Hematopoietic multipotent progenitor cell treated with erythropoietin and hydrocortisone succinate and interleukin-3 and kit ligand, for 15 days (in vitro differentiated cells): ENCODE data around the gene C16orf95.
A peak's percentile ranks its signal among the peaks of the same experiment; 100 is the strongest.
"Not testable (repeated sequence)": the region's sequence is repeated elsewhere in the genome, so short reads cannot be mapped to it uniquely, and the experiment has no call there.

Experiments used
- DNase-seq: peaks from one replicate; pipeline ENCODE4 v3.0.0-alpha.2; 2015; ENCODE audit warnings: low spot score

C16orf95 gene

GRCh38 chr16:87316923-87317749 is at the start of gene C16orf95:
Gene C16orf95 (minus strand): TSS chr16:87317392. CDS start chr16:87317242, 150 bp downstream.
- peak; percentile 96 for DNase-seq

DNA sequence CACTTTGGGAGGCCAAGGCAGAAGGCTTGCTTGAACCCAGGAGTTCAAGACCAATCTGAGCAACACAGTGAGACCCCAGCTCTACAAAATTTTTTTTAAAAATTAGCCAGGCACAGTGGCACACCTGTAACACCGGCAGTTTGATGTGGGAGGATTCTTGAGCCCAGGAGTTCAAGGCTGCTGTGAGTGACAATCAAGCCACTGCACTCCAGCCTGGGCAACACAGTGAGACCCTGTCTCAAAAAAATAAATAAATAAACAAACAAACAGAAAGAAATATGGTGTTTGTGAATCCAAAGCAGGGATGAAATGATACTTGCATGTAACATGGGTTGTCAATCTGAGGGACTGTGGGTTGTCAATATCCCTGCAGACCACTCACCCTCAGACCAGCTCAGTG is 49.7 kb upstream of the C16orf95 start:
- DNase-seq = no peak

- DNase-seq = no peak
These were observed 49.1 kb upstream of the C16orf95 start for GRCh38 chr16:87366288-87366687.

GRCh38 chr16:87365021-87365713 is 48.0 kb upstream of the C16orf95 start:
- DNase-seq = no peak

DNA sequence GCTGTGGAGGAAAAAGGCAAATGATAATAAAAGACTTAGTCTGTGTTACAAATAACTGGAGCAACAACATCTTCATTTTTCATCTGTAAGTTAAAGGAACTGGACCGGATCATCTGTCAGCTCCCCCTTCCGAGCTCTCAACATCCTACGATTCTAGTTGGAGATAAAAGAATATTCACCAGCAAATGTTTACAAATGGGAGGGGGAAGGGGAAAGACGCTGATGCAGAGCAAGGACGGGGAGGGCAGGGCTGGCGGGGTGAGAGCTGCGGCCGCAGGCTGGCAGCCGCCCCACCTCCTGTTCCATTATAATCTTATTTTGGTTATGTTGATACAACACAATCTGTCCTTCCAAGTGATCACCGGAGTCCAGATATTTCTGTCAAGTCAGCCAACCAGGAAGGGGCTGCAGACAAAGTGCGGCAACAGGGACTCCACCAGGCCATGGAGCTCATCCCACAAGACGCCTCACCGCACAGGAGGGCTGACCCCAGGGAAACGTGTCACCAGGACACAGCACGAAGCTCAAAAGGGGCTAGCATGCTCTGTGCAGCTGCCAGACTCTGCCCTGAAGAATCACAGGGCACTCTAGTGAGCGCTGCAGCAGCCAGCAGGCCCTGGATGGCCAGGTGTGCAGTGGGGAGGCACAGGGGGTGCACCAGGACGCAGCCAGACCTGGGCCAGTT is 46.7 kb upstream of the C16orf95 start:
- DNase-seq = no peak

DNA sequence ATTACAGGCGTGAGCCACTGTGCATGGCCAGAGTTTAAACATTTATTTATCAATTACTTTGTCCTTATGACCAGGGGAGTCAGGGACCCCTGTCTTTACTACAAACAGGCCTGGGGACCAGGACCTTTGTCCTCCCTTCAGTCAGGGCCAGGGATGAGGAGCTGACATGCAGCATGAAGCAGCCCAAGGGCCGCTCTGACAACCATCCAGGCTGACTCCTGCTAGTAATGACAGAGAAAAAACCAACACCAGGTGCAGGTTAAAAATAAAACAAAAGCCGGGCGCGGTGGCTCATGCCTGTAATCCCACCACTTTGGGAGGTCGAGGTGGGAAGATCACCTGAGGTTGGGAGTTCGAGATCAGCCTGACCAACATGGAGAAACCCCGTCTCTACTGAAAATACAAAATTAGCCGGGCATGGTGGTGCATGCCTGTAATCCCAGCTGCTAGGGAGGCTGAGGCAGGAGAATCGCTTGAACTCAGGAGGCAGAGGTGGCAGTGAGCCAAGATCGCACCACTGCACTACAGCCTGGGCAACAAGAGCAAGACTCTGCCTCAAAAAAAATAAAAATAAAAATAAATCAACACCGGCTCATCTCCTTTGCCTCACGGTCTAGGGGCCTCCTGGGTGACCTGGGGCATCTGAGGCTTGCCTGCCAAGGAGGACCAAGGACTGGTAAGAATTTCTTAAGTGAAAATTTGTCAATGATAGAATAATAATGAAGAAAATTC is 45.8 kb upstream of the C16orf95 start:
- DNase-seq = not testable (repeated sequence)

DNA sequence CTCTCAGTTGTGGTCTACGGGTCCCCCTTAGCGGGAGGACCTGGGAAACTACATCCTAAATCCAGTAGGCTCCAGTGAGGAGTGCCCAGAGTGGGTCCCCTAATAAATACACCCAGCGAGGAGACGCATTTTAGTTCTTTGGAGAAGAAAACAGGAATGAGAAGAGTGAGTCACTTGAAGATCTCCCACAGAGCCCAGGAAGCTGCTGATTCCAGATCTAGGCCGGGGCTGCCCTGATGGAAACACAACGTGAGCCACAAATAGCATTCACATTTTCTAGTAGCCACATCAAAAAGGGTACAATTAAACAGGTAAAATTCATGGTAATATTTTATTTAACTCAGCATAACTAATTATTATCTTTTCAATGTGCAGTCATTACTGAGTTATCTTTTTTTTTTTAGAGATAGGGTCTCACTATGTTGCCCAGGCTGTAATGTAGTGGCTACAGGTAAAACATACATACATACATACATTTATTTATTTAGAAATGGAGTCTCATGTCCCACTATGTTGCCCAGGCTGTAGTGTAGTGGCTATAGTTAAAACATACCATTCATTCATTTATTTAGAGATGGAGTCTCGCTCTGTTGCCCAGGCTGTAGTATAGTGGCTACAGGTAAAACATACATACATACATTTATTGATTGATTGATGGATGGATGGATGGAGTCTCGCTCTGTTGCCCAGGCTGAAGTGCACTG is 44.9 kb upstream of the C16orf95 start:
- no peak for DNase-seq

DNA sequence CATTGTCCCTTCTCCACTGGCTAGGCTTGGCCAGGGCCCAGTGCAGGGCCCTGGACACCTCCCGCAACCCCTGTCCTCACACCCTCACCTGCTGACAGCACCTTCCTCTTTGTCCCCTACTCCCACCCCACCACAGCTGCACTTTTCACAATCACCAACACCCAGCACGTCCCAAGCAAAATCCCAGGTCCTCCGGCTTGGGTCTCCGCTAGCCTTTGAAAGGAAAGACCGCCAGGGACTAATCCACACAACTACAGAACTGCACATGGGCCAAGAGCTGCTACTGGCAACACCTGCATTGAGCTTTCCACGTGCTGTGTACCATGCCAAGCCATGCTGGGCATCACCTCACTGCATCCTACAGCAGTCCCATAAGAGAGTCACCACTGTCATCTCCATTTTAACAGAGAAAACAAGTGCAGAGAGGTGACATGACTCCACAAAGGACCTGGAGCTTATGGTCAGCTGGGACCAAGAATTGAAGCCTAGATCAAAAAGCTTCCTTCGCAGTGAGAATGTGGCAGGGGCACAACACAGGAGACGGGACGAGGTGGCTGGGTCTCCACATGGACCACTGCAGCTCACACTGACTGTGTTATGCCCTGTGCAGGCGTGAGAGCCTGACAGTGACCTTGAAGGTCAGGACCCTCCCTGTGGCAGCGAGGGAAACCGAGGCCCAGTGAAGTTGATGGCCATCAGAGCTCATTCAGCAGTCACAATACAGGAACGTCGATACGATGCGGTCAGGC is 43.8 kb upstream of the C16orf95 start:
- no peak for DNase-seq

DNA sequence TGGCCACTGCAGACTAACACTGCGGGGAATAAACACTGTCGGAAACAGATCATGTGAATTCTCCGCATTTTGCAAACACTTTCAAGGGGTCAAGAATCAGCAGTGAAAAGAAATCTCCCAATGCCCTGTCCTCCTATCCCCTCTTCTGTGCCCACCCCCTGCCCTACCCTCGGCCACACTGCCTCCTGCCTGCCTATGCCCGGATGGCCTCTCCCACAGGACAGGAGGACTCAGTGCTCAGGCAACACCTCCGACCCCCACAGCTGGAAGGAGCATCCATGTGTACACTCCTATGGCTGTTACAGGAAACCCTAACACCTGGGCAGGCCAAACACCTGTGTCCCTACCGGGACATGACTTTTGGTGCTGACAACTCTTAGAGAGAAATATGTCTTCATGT is 41.9 kb upstream of the C16orf95 start:
- no peak for DNase-seq

DNA sequence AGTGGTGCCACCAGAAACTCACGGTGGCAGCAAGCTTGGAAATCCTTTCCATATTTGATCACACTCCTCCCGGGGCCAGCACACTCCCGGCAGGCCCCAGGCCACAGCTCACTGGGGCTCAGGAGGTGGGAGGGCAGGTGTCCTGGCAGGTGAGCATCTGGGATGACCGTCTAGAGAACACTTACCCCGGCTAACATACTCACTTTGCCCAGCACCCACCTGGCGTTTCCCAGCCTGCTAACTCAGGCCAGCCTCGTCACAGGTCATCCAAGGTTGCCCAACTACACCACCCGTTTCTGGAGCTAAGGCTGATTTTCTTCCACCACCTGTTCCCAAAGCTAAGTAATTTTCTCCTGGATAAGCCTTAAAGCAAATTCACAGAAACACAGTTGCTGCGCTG is 41.5 kb upstream of the C16orf95 start:
- no peak for DNase-seq

DNA sequence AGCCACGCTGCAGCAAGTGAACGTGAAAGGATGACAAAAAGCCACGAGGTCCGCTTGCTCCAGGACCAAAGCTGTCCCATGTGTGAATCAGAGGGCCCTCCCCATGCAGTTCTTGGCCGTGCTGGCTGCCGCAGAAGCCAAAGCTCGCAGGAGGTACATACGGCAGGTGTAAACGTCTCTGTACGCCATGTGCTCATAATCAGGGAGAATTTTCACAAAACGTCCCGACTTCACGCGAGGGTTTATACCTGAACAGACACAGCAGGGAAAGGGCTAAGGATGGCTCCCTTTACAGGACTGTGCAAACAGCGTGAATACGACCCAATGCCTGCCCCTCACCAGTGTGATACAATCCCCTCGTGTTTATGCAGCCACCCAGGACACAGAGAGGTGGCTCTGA is 41.1 kb upstream of the C16orf95 start:
- no peak for DNase-seq

- no peak for DNase-seq
These were observed 39.3 kb upstream of the C16orf95 start for GRCh38 chr16:87356491-87356853.

- no peak for DNase-seq
These were observed 36.4 kb upstream of the C16orf95 start for GRCh38 chr16:87353613-87354012.

GRCh38 chr16:87352818-87353217 is 35.6 kb upstream of the C16orf95 start:
- DNase-seq = no peak

GRCh38 chr16:87351320-87351698 is 34.1 kb upstream of the C16orf95 start:
- DNase-seq = no peak

DNA sequence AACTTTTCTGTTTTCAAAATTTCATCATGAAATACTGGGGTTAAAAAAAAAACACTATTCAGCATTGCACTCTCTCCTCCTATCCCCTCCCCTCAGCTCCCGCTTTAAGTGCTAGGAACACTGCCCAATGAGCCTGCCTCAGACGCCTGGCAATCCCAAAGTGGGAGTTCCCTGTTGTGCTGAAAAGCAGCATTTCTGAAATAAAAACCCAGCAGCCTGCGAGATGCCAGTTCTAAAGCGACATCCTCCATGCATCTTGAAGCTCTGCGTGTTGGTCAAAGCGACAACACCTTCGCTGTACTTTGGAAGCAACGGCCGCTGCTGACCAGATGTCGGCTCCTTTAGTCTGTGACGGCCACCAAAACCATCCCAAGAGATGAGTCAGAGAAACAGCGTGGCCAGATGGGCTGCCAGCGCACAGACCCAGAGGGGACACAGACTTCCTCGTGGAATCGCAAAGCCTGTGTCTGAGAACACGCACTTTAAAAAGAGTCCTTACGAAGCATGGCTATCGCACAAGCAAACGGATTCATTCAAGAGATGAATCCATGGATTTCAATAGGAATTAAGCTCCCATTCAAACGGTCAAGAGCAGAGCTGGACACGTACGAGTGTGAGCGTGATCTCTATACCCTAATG is 33.6 kb upstream of the C16orf95 start:
- no peak for DNase-seq

DNA sequence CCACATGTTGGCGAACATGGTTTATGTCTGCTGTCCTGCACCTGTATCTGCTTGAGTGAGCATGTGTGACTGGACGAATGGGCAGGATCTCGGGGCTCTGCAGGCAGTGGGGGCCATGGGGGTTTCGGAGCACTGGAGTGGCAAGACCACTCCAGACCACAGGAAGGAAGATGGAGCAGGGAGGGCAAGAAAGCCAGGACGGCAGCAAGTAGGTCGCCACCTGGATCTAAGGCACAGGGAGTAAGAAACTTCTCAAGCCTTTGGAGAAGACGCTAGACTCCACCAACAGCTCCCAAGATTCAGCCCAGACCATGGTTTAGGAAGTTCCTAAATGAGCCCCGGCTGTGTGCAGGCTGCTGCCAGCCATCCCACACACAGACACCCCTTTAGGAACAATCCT is 32.8 kb upstream of the C16orf95 start:
- no peak for DNase-seq

- no peak for DNase-seq
These were observed 31.5 kb upstream of the C16orf95 start for GRCh38 chr16:87348616-87349157.

GRCh38 chr16:87347932-87348615 is 30.9 kb upstream of the C16orf95 start:
- no peak for DNase-seq
